GM12865 (cell line): Measurements from ENCODE around the gene VENTX.
"Not testable (repeated sequence)": the region's sequence is repeated elsewhere in the genome, so short reads cannot be mapped to it uniquely, and the experiment has no call there.

Experiments
- DNase-seq: peaks from one replicate; pipeline ENCODE4 v3.0.0; 2010; ENCODE audit warnings: low read depth
- H3K4me3 ChIP-seq: 2 replicates; pipeline ENCODE4 v1.5.1; 2011; ENCODE audit warnings: mild to moderate bottlenecking, low read depth, low read length, control low read depth
- CTCF ChIP-seq: IDR thresholded peaks from 2 replicates; pipeline ENCODE4 v1.5.1; 2011; ENCODE audit warnings: low read length, control low read depth, low read depth, inconsistent platforms; ENCODE audit not compliant: insufficient read depth; ENCODE audit errors: missing control alignments

VENTX gene

DNA sequence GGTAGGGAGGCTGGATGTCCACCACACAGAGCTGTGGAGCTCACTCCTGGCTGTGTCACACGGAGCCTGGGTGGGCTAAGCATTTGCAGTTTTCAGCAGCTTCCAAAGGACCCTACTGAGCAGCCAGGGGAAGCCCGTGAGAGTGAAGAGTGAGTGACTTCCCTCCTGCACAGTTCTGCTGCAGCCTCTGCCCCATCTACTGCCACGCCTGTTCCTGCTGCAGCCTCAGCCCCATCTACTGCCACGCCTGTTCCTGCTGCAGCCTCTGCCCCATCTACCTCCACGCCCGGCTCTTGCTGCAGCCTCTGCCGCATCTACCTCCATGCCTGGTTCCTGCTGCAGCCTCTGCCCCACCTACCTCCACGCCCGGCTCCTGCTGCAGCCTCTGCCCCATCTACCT is 26.8 kb downstream of the VENTX start:
- no peak overlapping the region for H3K4me3 ChIP-seq
- TF ChIP-seq CTCF = no peak
- no peak for DNase-seq

DNA sequence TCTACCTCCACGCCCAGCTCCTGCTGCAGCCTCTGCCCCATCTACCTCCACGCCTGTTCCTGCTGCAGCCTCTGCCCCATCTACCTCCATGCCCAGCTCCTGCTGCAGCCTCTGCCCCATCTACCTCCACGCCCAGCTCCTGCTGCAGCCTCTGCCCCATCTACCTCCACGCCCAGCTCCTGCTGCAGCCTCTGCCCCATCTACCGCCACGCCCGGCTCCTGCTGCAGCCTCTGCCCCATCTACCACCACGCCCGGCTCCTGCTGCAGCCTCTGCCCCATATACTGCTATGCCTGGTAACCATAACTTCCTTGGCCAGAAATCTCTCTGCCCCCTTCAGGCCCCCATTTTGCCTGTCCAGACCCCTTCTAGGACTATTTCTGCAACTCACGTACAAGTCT is 27.4 kb downstream of the VENTX start:
- DNase-seq, H3K4me3 ChIP-seq: not testable (repeated sequence)

GRCh38 chr10:133266056-133266795 is 28.6 kb downstream of the VENTX start:
- DNase-seq = no peak
- no peak overlapping the region for H3K4me3 ChIP-seq
- no peak for TF ChIP-seq CTCF

DNA sequence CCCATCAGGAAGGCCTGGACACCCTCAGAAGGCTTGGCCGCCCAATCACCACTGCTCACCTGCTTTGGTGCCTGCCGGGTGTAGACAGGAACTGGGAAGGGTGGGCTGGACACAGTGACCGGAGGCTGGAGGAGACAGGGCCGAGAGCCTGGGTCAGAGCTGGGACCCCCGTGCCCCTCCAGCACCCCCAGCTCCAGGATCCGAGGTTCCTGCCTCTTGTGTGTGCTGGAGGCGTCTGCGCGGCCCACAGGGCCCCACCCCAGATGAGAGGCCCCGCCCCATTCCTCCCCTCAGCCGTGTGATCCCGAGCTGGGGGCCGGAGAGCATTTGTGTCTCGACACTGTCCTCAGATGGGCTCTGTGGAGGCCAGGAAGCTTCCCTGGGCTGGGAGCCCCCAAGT is 29.6 kb downstream of the VENTX start:
- TF ChIP-seq CTCF = no peak
- H3K4me3 ChIP-seq = no peak overlapping the region
- no peak for DNase-seq

DNA sequence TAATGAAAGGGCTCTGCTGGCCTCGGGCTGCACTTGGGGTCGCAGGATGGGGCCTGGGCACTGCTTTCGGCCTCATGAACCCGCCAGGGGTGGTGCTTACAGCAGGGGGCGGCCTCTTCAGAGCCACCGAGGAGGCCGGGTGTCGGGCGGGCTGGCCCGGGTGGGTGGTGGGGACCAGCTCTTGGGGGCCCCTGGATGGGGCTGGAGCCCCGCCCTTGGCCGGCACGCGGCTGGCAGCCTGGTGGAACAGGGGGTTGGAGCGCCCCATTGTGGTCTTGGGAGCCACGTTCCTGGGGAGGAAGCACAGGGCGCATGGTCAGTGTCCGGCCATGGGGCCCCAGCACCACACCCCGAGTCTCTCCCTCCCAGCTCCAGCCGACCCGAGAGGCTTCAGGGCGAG is 30.2 kb downstream of the VENTX start:
- TF ChIP-seq CTCF = no peak
- H3K4me3 ChIP-seq = no peak overlapping the region
- no peak for DNase-seq

GRCh38 chr10:133268532-133268931 is 30.9 kb downstream of the VENTX start:
- DNase-seq = no peak
- H3K4me3 ChIP-seq = no peak overlapping the region
- TF ChIP-seq CTCF = no peak

DNA sequence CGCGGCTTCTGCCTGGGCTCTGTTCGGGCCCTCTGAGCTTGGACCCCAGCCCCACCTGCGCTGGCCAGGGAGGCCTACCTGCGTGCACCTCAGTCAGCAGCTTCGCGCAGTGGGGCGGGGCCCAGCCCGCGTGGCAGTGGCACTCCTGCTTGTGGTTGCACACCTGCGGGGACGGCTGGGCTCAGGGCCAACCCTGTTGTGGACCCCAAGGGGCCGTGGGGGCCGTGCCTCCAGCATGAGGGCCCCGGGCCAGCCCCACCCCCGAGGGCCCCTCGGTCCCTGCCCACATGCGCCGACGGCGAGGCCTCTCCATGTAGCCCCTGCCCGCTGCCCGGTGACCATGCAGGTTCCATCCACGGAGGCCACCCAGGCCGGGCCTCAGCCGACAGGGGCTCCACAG is 31.7 kb downstream of the VENTX start:
- H3K4me3 ChIP-seq = no peak overlapping the region
- no peak for DNase-seq
- TF ChIP-seq CTCF = no peak
